Neutrophil (primary cell): ENCODE results near the gene S100PBP.

Experiments used
- H3K27ac ChIP-seq: fragments of 200-600 bp; sonication (generic); 2 replicates; pipeline ENCODE4 v1.5.1; 2016; ENCODE audit warnings: mild to moderate bottlenecking, moderate library complexity
- H3K27me3 ChIP-seq: fragments of 200-600 bp; sonication (generic); 2 replicates; pipeline ENCODE4 v1.6.0; 2016; ENCODE audit warnings: mild to moderate bottlenecking
- H3K36me3 ChIP-seq: fragments of 200-600 bp; sonication (generic); 2 replicates; pipeline ENCODE4 v1.5.1; 2017
- H3K4me1 ChIP-seq, 2 experiments: fragments of 200-600 bp in 1 of 2; sonication (generic) in 1 of 2; 1 replicate in 1 of 2; 2 replicates in 1 of 2; pipeline versions ENCODE4 v1.5.1 to v1.6.1; 2013 to 2016; ENCODE audit warnings: low read depth in 1 of 2, low read length in 1 of 2, mild to moderate bottlenecking in 1 of 2, moderate library complexity in 1 of 2; ENCODE audit not compliant: control insufficient read depth in 1 of 2, insufficient read depth in 1 of 2
- H3K4me3 ChIP-seq, 2 experiments: fragments of 200-600 bp in 1 of 2; sonication (generic) in 1 of 2; 1 replicate in 1 of 2; 2 replicates in 1 of 2; pipeline ENCODE4 v1.5.1; 2013 to 2016; ENCODE audit warnings: low read depth in 1 of 2, low read length in 1 of 2, mild to moderate bottlenecking in 1 of 2, moderate library complexity in 1 of 2
- H3K9me3 ChIP-seq: fragments of 200-600 bp; sonication (generic); 2 replicates; pipeline ENCODE4 v1.5.1; 2016
- CTCF ChIP-seq: fragments of 200-600 bp; sonication (generic); IDR thresholded peaks from 2 replicates; pipeline ENCODE4 v1.5.1; 2016; ENCODE audit warnings: antibody characterized with exemption

S100PBP gene

GRCh38 chr1:32867671-32868070 is 50.2 kb downstream of the S100PBP start:
- H3K4me3 ChIP-seq, result no peak overlapping the region
- peaks cover 9% of the 10 kb centered on the region for H3K36me3 ChIP-seq
- H3K4me1 ChIP-seq, result no peaks in the 10 kb centered on the region
- TF ChIP-seq CTCF, result no peak
- H3K27me3 ChIP-seq, result peaks cover 39% of the 10 kb centered on the region
- no peak overlapping the region for H3K27ac ChIP-seq
- H3K9me3 ChIP-seq, result no peaks in the 10 kb centered on the region

- Histone ChIP-seq H3K27ac (no peak overlapping the region), H3K27me3 (peaks cover 44% of the 10 kb centered on the region), H3K4me1 (no peaks in the 10 kb centered on the region), H3K9me3 (no peaks in the 10 kb centered on the region), H3K36me3 (peaks cover 5% of the 10 kb centered on the region), H3K4me3 (no peak overlapping the region)
- TF ChIP-seq CTCF, result no peak
Measured at GRCh38 chr1:32868085-32868484, 50.6 kb downstream of the S100PBP start.

DNA sequence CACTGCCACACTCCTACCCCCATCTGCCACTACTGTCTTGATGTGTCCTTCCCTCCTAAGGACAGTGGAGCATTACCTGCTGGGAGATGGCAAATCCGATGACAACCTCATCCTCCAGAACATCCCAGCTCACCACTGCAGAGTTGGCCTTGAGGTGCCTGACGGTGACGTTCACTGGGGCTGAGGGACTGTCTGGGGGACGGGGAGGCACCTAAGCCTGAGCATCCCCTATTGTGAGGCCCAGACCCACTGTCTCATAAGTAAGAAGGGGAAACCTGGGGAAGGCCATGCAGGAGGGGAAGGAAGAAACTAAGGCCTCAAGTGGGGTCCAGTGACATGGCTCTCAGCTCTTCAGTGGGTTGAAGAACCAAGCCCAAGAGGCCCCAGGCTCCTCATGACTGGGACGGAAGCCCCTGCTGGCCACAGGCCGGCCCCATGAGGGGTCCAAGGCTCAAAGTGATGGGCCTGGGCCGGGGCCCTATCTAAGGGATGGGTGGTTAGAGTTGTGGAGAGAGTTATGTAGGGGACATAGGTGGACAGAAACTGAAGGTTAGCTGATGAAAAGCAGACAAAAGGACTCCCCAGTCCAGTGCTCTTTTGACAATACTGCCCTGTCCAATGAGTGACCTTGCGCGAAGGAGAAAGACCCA is 51.5 kb downstream of the S100PBP start:
- Histone ChIP-seq H3K36me3 (no peaks in the 10 kb centered on the region), H3K4me3 (no peak overlapping the region), H3K27me3 (peaks cover 52% of the 10 kb centered on the region), H3K4me1 (no peaks in the 10 kb centered on the region), H3K9me3 (no peaks in the 10 kb centered on the region), H3K27ac (no peak overlapping the region)
- TF ChIP-seq CTCF, result no peak

GRCh38 chr1:32869923-32870614 is 52.6 kb downstream of the S100PBP start:
- no peaks in the 10 kb centered on the region for H3K4me1 ChIP-seq
- H3K9me3 ChIP-seq, result no peaks in the 10 kb centered on the region
- H3K27me3 ChIP-seq, result peaks cover 63% of the 10 kb centered on the region
- H3K36me3 ChIP-seq, result no peaks in the 10 kb centered on the region
- TF ChIP-seq CTCF, result no peak
- no peak overlapping the region for H3K27ac ChIP-seq
- no peak overlapping the region for H3K4me3 ChIP-seq

GRCh38 chr1:32870615-32871363 is 53.3 kb downstream of the S100PBP start, which contains the start of gene FNDC5:
Gene FNDC5, minus strand, starts transcription at chr1:32870912.
- no peak within 1 kb of the TSS for H3K4me3 ChIP-seq
- no peak for TF ChIP-seq CTCF
- H3K36me3 ChIP-seq, result no peaks in the 10 kb centered on the region
- no peak within 1 kb of the TSS for H3K27ac ChIP-seq
- no peaks in the 10 kb centered on the region for H3K9me3 ChIP-seq
- H3K4me1 ChIP-seq, result no peaks in the 10 kb centered on the region
- peaks cover 71% of the 10 kb centered on the region for H3K27me3 ChIP-seq
